NB4 (cell line): ENCODE results near the gene AKT3.

Experiments
- MYC ChIP-seq: IDR thresholded peaks from 2 replicates; pipeline ENCODE4 v1.6.1; 2011; ENCODE audit warnings: low read depth, low read length
- POLR2A ChIP-seq: IDR thresholded peaks from 2 replicates; pipeline ENCODE4 v1.6.1; 2011; ENCODE audit warnings: mild to moderate bottlenecking; ENCODE audit not compliant: insufficient read length; ENCODE audit errors: extremely low read depth
- TF ChIP-seq, protein P1 (sequence below): IDR thresholded peaks from one replicate; pipeline ENCODE4 v1.5.1; 2012; ENCODE audit warnings: low read depth, low read length
- TF ChIP-seq, protein P2 (sequence below): IDR thresholded peaks from 2 replicates; pipeline ENCODE4 v1.6.1; 2011; ENCODE audit warnings: low read depth, low read length

DNA sequence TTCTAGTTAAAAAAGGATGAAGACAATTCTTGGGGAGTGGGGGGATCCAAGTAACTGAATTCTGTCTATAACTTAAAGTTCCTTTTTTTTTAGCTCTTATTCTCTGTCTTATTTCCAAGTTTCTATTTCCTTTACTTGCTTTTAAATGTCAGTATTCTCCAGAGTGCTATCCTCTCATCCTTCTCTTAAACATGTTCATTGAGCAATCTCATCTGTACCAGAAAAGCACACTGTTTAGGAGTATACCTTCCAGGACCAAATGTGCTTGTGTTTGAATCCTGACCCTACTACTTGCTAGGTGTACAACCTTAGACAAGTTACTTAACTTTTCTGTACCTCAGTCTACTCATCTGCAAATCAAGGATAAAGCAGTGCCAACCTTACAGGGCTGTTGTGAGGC is 50.1 kb downstream of the AKT3 start:
- TF ChIP-seq, protein P1, sequence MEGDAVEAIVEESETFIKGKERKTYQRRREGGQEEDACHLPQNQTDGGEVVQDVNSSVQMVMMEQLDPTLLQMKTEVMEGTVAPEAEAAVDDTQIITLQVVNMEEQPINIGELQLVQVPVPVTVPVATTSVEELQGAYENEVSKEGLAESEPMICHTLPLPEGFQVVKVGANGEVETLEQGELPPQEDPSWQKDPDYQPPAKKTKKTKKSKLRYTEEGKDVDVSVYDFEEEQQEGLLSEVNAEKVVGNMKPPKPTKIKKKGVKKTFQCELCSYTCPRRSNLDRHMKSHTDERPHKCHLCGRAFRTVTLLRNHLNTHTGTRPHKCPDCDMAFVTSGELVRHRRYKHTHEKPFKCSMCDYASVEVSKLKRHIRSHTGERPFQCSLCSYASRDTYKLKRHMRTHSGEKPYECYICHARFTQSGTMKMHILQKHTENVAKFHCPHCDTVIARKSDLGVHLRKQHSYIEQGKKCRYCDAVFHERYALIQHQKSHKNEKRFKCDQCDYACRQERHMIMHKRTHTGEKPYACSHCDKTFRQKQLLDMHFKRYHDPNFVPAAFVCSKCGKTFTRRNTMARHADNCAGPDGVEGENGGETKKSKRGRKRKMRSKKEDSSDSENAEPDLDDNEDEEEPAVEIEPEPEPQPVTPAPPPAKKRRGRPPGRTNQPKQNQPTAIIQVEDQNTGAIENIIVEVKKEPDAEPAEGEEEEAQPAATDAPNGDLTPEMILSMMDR = no peak
- no peak for TF ChIP-seq POLR2A
- TF ChIP-seq MYC = no peak
- TF ChIP-seq, protein P2, sequence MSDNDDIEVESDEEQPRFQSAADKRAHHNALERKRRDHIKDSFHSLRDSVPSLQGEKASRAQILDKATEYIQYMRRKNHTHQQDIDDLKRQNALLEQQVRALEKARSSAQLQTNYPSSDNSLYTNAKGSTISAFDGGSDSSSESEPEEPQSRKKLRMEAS = no peak
